Stimulated activated CD8-positive, alpha-beta memory T cell treated with anti-CD3 and anti-CD28 coated beads, Interleukin-4, amount 100 ng/mL, for 1 hour (primary cell): Measurements from ENCODE around the gene ITGB1BP2.
"Not testable (repeated sequence)": the region's sequence is repeated elsewhere in the genome, so short reads cannot be mapped to it uniquely, and the experiment has no call there.

ENCODE experiments used
- DNase-seq, 2 donors: peaks; one replicate each; pipeline ENCODE4 v3.0.0-alpha.2; 2020; ENCODE audit warnings: low read depth in 2 of 2, low spot score in 1 of 2

Gene ITGB1BP2

GRCh38 chrX:71300495-71300894 is 1.1 kb upstream of the ITGB1BP2 start:
- DNase-seq = not testable (repeated sequence)

DNA sequence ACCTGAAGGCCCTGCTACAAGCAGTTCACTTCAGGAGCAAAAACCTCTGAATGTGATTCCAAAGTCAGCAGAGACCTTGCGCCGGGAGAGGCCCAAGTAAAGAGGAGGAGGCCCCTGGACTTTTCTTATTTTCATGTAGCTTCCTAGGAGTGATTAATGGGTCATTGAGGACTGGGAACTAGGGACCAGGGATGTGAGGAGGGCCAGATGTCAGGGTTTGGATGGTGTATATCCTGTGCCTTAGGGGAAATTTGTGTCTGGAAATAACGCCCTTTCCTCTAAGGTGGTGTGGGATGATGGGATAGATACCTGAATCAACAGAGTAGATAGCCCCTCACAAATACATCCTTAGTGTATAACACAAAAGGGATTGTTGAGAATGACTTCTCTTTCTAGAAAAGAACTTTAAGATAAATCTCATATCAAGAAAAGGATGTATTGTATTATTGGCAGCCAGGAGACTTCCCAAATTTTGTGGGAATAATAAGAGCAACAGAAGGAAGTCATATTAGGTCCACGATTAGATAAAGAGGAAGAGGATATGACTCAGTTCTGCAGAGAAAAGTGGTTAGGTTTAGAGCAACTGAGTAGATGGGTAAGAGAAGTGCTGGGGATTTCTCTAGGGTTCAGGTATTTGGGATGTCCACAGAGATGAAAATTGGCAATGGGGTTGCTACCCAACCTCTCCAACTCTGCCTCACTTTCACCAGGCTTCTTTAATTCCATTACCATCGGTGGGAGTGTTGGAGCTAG is 1.1 kb downstream of the ITGB1BP2 start:
- no peak for DNase-seq

DNA sequence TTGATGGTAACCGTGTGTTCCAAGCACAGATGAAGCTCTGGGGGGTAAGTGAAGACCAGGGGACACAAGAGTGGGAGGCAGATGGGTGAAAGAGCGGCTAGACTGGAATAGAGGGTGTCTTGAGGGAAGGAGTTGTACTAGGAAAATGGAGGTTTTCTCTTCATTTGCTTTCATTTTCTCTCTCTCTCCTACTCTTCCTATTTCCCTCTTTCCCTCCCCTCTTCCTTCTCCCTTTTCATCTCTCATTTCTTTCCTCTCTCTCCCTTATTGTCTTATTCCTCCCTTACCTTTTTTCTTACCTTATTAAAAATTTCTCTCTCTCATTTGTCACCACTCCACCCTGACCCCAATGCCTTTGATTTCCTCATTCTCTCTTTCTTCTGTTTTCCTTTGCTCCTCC is 3.0 kb downstream of the ITGB1BP2 start:
- DNase-seq = no peak

- DNase-seq = no peak
Measured at GRCh38 chrX:71315917-71316316, 14.4 kb downstream of the ITGB1BP2 start.

GRCh38 chrX:71316959-71317358 is 15.4 kb downstream of the ITGB1BP2 start:
- not testable (repeated sequence) for DNase-seq

- DNase-seq = no peak
Measured at GRCh38 chrX:71320126-71320525, 18.6 kb downstream of the ITGB1BP2 start.

DNA sequence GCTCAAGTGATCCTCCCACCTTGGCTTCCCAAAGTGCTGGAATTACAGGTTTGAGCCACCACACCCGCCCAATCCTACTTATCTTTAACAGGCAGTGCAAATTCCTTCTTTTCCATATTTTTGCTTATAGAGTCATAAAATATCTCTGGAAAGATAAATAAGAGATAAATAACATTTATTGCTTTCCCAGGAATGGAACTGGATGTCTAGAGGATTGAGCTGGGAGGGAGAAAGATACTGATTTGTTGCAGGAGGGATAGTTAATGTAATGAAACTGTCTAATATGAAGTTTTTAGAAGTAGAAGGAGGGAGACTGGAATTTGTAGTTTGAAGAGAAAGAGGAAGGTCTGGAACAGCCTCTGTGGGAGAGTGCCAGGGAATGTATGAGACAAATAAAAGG is 20.2 kb downstream of the ITGB1BP2 start:
- DNase-seq = no peak

DNA sequence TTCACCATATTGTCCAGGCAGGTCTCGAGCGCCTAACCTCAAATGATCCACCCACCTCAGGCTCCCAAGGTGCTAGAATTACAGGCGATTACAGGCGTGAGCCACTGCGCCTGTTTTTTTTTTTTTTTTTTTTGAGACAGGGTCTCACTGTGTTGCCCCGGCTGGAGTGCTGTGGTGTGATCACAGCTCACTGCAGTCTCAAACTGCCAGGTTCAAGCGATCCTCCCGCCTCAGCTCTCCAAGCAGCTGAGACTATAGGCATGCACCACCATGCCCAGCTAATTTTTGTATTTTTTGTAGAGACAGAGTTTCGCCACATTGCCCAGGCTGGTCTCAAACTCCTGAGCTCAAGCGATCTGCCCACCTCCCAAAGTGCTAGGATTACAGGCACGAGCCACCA is 22.9 kb downstream of the ITGB1BP2 start:
- DNase-seq = not testable (repeated sequence)

GRCh38 chrX:71326394-71326793 is 24.8 kb downstream of the ITGB1BP2 start:
- DNase-seq = no peak

DNA sequence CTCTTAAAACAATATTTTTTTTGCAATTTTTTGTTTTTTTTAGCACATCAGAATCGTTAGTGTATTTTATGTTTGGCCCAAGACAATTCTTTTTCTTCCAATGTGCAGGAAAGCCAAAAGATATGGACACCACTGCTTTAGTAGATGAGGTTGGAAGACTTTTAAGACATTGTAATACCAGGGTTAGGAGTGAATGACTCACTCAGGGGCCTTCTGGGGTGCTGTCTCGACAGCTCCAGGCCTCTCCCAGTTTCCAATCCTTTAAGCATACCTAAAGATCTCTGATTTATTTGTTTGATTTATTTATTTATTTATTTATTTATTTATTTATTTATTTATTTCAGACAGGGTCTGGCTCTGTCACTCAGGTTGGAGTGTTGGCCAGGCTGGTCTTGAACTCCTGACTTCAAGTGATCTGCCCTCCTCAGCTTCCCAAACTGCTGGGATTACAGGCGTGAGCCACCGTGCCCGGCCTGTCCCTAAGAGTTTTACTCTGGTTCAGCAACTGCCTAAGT is 47.7 kb downstream of the ITGB1BP2 start:
- DNase-seq = not testable (repeated sequence)

DNA sequence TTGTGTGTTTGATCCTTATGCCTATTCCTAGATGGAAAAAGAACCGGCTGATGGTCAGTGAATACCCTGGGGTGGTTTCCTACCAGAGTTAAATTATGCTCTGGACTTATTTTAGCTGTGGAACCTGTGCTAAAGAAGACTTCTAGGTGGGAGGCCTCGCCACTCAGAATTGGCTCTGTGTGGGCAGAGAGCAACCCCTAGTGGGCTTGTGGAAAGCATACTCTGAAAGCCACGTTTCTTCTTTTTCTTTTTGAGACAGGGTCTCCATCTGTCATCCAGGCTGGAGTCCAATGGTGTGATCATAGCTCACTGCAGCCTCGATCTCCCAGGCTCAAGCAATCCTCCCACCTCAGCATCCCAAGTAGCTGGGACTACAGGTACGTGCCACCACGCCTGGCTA is 48.3 kb downstream of the ITGB1BP2 start:
- DNase-seq = not testable (repeated sequence)

DNA sequence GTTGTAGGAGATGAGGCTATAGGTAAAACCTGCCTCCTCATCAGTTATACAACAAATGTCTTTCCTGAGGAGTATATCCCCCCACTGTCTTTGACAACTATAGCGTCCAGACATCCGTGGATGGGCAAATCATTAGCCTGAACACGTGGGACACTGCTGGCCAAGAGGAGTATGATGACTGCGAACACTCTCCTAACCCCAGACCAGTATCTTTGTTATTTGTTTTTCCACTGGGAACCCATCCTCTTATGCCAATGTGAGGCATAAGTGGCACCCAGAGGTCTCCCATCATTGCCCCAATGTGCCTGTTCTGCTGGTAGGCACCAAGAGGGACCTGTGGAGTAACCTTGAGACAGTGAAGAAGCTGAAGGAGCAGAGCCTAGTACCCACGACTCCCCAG is 50.9 kb downstream of the ITGB1BP2 start:
- DNase-seq = not testable (repeated sequence)
